Natural killer cell treated with Interleukin-12 subunit alpha and Interleukin-12 subunit beta and Interleukin-15 and Interleukin-18, amount 100 ng/mL, for 72 hours (primary cell): Measurements from ENCODE around the gene ZNF74. TPM values are rescaled to one million over a fixed set of nuclear protein-coding genes. Genes with fewer than 3 reads are reported as not detected.
"Not testable (repeated sequence)": the region's sequence is repeated elsewhere in the genome, so short reads cannot be mapped to it uniquely, and the experiment has no call there.

Experiments used
- ATAC-seq, 2 donors: fragments of 150-1000 bp; cut with Tn5 transposase in 1 of 2; sonication (Bioruptor Pico), chemical (Tn5 transposase) in 1 of 2; 2 replicates each; pipeline ENCODE4 v1.10.0; 2021
- DNase-seq: peaks from one replicate; pipeline ENCODE4 v3.0.0; 2022; ENCODE audit warnings: low spot score
- H3K27ac Mint-ChIP-seq, 2 donors: 1 replicate in 1 of 2; 2 replicates in 1 of 2; pipeline ENCODE4 v1.8.0; 2022; ENCODE audit warnings: mixed read lengths in 2 of 2, mild to moderate bottlenecking in 1 of 2, moderate library complexity in 1 of 2
- H3K27me3 Mint-ChIP-seq, 2 donors: 1 replicate in 1 of 2; 2 replicates in 1 of 2; pipeline ENCODE4 v1.8.0; 2022; ENCODE audit warnings: mixed read lengths in 2 of 2
- H3K36me3 Mint-ChIP-seq: one replicate; pipeline ENCODE4 v1.8.0; 2022; ENCODE audit warnings: mixed read lengths
- H3K4me1 Mint-ChIP-seq, 2 donors: 1 replicate in 1 of 2; 2 replicates in 1 of 2; pipeline ENCODE4 v1.8.0; 2022; ENCODE audit warnings: low read depth in 2 of 2, mixed read lengths in 2 of 2, mild to moderate bottlenecking in 1 of 2
- H3K4me3 Mint-ChIP-seq: one replicate; pipeline ENCODE4 v1.8.0; 2022; ENCODE audit warnings: mixed read lengths
- H3K9me3 Mint-ChIP-seq: 2 replicates; pipeline ENCODE4 v1.8.0; 2022; ENCODE audit warnings: mixed read lengths
- total RNA-seq, 2 donors: library from RNA; stranded (reverse); gene quantifications; one replicate each; pipeline ENCODE4 v1.2.3, GENCODE V29; 2022

The ZNF74 gene
- total RNA-seq, 2 donors from 2014 or later, result 3.7 to 11.9 TPM

- not testable (repeated sequence) for H3K4me3 Mint-ChIP-seq, ATAC-seq, H3K27me3 Mint-ChIP-seq, DNase-seq, H3K36me3 Mint-ChIP-seq, H3K4me1 Mint-ChIP-seq, H3K9me3 Mint-ChIP-seq, H3K27ac Mint-ChIP-seq
Observed at GRCh38 chr22:20364335-20365260, 29.4 kb upstream of the ZNF74 start.

- not testable (repeated sequence) for ATAC-seq, DNase-seq, H3K36me3 Mint-ChIP-seq, H3K4me3 Mint-ChIP-seq, H3K9me3 Mint-ChIP-seq, H3K4me1 Mint-ChIP-seq, H3K27ac Mint-ChIP-seq, H3K27me3 Mint-ChIP-seq
Observed at GRCh38 chr22:20366841-20367240, 27.1 kb upstream of the ZNF74 start.

- H3K9me3 Mint-ChIP-seq, H3K27ac Mint-ChIP-seq, ATAC-seq: not testable (repeated sequence)
Observed at GRCh38 chr22:20368875-20369274, 25.1 kb upstream of the ZNF74 start.

GRCh38 chr22:20371687-20372086 is 22.3 kb upstream of the ZNF74 start:
- ATAC-seq, H3K4me3 Mint-ChIP-seq, H3K27ac Mint-ChIP-seq, DNase-seq, H3K9me3 Mint-ChIP-seq, H3K4me1 Mint-ChIP-seq, H3K36me3 Mint-ChIP-seq: not testable (repeated sequence)
- H3K27me3 Mint-ChIP-seq, result peaks cover 4 to 12% of the 10 kb centered on the region in 2 donors

More at GRCh38 chr22:20368875-20369274, 25.1 kb upstream of the ZNF74 start:
- not testable (repeated sequence) for H3K27me3 Mint-ChIP-seq, DNase-seq, H3K4me3 Mint-ChIP-seq, H3K4me1 Mint-ChIP-seq, H3K36me3 Mint-ChIP-seq

- DNase-seq, H3K4me1 Mint-ChIP-seq, H3K4me3 Mint-ChIP-seq, H3K9me3 Mint-ChIP-seq, H3K27ac Mint-ChIP-seq, H3K36me3 Mint-ChIP-seq, ATAC-seq: not testable (repeated sequence)
- H3K27me3 Mint-ChIP-seq, result peaks cover 4 to 12% of the 10 kb centered on the region in 2 donors
Observed at GRCh38 chr22:20372406-20372854, 21.5 kb upstream of the ZNF74 start.

GRCh38 chr22:20373195-20373706 is 20.7 kb upstream of the ZNF74 start:
- H3K9me3 Mint-ChIP-seq, H3K4me1 Mint-ChIP-seq, H3K27ac Mint-ChIP-seq, H3K36me3 Mint-ChIP-seq, DNase-seq, ATAC-seq, H3K4me3 Mint-ChIP-seq: not testable (repeated sequence)
- H3K27me3 Mint-ChIP-seq, result peaks cover 4 to 10% of the 10 kb centered on the region in 2 donors

- not testable (repeated sequence) for ATAC-seq
Observed at GRCh38 chr22:20374130-20374529, 19.8 kb upstream of the ZNF74 start.

GRCh38 chr22:20376281-20376680 is 17.7 kb upstream of the ZNF74 start:
- not testable (repeated sequence) for H3K36me3 Mint-ChIP-seq, H3K9me3 Mint-ChIP-seq, H3K4me3 Mint-ChIP-seq, H3K27ac Mint-ChIP-seq, ATAC-seq, H3K4me1 Mint-ChIP-seq, H3K27me3 Mint-ChIP-seq, DNase-seq

More at GRCh38 chr22:20374130-20374529, 19.8 kb upstream of the ZNF74 start:
- not testable (repeated sequence) for H3K27ac Mint-ChIP-seq, H3K36me3 Mint-ChIP-seq, DNase-seq, H3K9me3 Mint-ChIP-seq, H3K4me1 Mint-ChIP-seq, H3K4me3 Mint-ChIP-seq, H3K27me3 Mint-ChIP-seq

- ATAC-seq, H3K27me3 Mint-ChIP-seq, H3K4me3 Mint-ChIP-seq: not testable (repeated sequence)
Observed at GRCh38 chr22:20376983-20377382, 17.0 kb upstream of the ZNF74 start.

GRCh38 chr22:20378110-20378509 is 15.8 kb upstream of the ZNF74 start:
- H3K4me3 Mint-ChIP-seq, result no peak overlapping the region
- H3K27me3 Mint-ChIP-seq, result peaks cover 2 to 6% of the 10 kb centered on the region in 2 donors
- H3K4me1 Mint-ChIP-seq, result no peaks in the 10 kb centered on the region
- DNase-seq (no peak), ATAC-seq (no peak)
- H3K9me3 Mint-ChIP-seq, result no peaks in the 10 kb centered on the region
- no peaks in the 10 kb centered on the region for H3K36me3 Mint-ChIP-seq
- H3K27ac Mint-ChIP-seq, result no peak overlapping the region

More at GRCh38 chr22:20376983-20377382, 17.0 kb upstream of the ZNF74 start:
- not testable (repeated sequence) for DNase-seq, H3K4me1 Mint-ChIP-seq, H3K9me3 Mint-ChIP-seq, H3K36me3 Mint-ChIP-seq, H3K27ac Mint-ChIP-seq

- ATAC-seq, H3K4me1 Mint-ChIP-seq, H3K4me3 Mint-ChIP-seq, DNase-seq, H3K27ac Mint-ChIP-seq, H3K36me3 Mint-ChIP-seq, H3K9me3 Mint-ChIP-seq, H3K27me3 Mint-ChIP-seq: not testable (repeated sequence)
Observed at GRCh38 chr22:20378684-20379083, 15.3 kb upstream of the ZNF74 start.

- Mint-ChIP-seq H3K4me3 (no peak overlapping the region), H3K4me1 (no peaks in the 10 kb centered on the region), H3K27me3 (no peaks in the 10 kb centered on the region), H3K36me3 (no peaks in the 10 kb centered on the region), H3K27ac (no peak overlapping the region), H3K9me3 (no peaks in the 10 kb centered on the region)
- ATAC-seq (no peak), DNase-seq (no peak)
Observed at GRCh38 chr22:20380486-20380885, 13.5 kb upstream of the ZNF74 start.

- ATAC-seq (no peak), DNase-seq (no peak)
- Mint-ChIP-seq H3K4me3 (no peak overlapping the region), H3K4me1 (no peaks in the 10 kb centered on the region), H3K27me3 (peaks cover 0 to 2% of the 10 kb centered on the region in 2 donors), H3K36me3 (no peaks in the 10 kb centered on the region), H3K27ac (no peak overlapping the region), H3K9me3 (no peaks in the 10 kb centered on the region)
Observed at GRCh38 chr22:20383538-20383937, 10.4 kb upstream of the ZNF74 start.

- DNase-seq, result no peak
- Mint-ChIP-seq H3K4me1 (no peaks in the 10 kb centered on the region), H3K27me3 (peaks cover 0 to 2% of the 10 kb centered on the region in 2 donors), H3K9me3 (no peaks in the 10 kb centered on the region), H3K4me3 (no peak overlapping the region), H3K36me3 (no peaks in the 10 kb centered on the region), H3K27ac (no peak overlapping the region)
- ATAC-seq, result no peak
Observed at GRCh38 chr22:20384171-20384570, 9.8 kb upstream of the ZNF74 start.
